Smooth muscle cell (in vitro differentiated cells): Measurements from ENCODE around the gene NCOA4. TPM values are rescaled to one million over a fixed set of nuclear protein-coding genes. Genes with fewer than 3 reads are reported as not detected.
A peak's percentile ranks its signal among the peaks of the same experiment; 100 is the strongest.

Source experiments
- DNase-seq: peaks from one replicate; lab custom pipeline; 2025; ENCODE audit not compliant: unreplicated experiment; lab: John Stamatoyannopoulos, UW
- H2AFZ ChIP-seq: fragments of 200-600 bp; sonication (generic); 2 replicates; pipeline ENCODE4 v1.6.0; 2016; ENCODE audit warnings: antibody characterized with exemption, low read depth, mild to moderate bottlenecking
- H3F3A ChIP-seq: fragments of 200-600 bp; sonication (generic); 2 replicates; pipeline ENCODE4 v1.6.0; 2017; ENCODE audit warnings: antibody characterized with exemption, low read depth
- H3K27ac ChIP-seq: fragments of 200-600 bp; sonication (generic); 2 replicates; pipeline ENCODE4 v1.5.1; 2016; ENCODE audit warnings: low read depth, mild to moderate bottlenecking
- H3K27me3 ChIP-seq: fragments of 200-600 bp; sonication (generic); 2 replicates; pipeline ENCODE4 v1.6.1; 2016; ENCODE audit warnings: low read depth, mild to moderate bottlenecking
- H3K36me3 ChIP-seq: fragments of 200-600 bp; sonication (generic); 2 replicates; pipeline ENCODE4 v1.5.1; 2016; ENCODE audit warnings: low read depth
- H3K4me1 ChIP-seq: fragments of 200-600 bp; sonication (generic); 2 replicates; pipeline ENCODE4 v1.5.1; 2016; ENCODE audit warnings: low read depth
- H3K4me2 ChIP-seq: fragments of 200-600 bp; sonication (generic); 2 replicates; pipeline ENCODE4 v1.6.0; 2016; ENCODE audit warnings: mild to moderate bottlenecking
- H3K4me3 ChIP-seq: fragments of 200-600 bp; sonication (generic); 2 replicates; pipeline ENCODE4 v1.5.1; 2016; ENCODE audit warnings: mild to moderate bottlenecking
- H3K79me2 ChIP-seq: fragments of 200-600 bp; sonication (generic); 2 replicates; pipeline ENCODE4 v1.6.0; 2016; ENCODE audit warnings: low read depth, mild to moderate bottlenecking
- H3K9ac ChIP-seq: fragments of 200-600 bp; sonication (generic); 2 replicates; pipeline ENCODE4 v1.6.0; 2016; ENCODE audit warnings: low read depth
- H3K9me3 ChIP-seq: fragments of 200-600 bp; sonication (generic); replicated peaks from 2 replicates; pipeline ENCODE4 v1.5.1; 2016; ENCODE audit warnings: low read depth
- H4K20me1 ChIP-seq: fragments of 200-600 bp; sonication (generic); 2 replicates; pipeline ENCODE4 v1.6.0; 2016; ENCODE audit warnings: low read depth
- CTCF ChIP-seq: fragments of 200-600 bp; sonication (generic); IDR thresholded peaks from 2 replicates; pipeline ENCODE4 v1.5.1; 2017; ENCODE audit warnings: borderline replicate concordance, mild to moderate bottlenecking, antibody characterized with exemption; ENCODE audit not compliant: insufficient read depth, poor library complexity, severe bottlenecking
- WGBS: methylation state at CpG from one replicate; pipeline ENCODE4 v1.1.7; 2016; ENCODE audit warnings: low lambda C conversion rate; 5-methylcytosine and 5-hydroxymethylcytosine counted together
- polyA plus RNA-seq: library from polyadenylated mRNA; unstranded; fragments of >200 nt; fragmentation: Nextera tagmentation; extraction: Ambion mirVana; gene quantifications from 2 replicates; pipeline ENCODE4 v1.2.1, GENCODE V29; 2016
- total RNA-seq: library from RNA; depleted of rRNA; stranded (reverse); fragments of >200 nt; gene quantifications from 2 replicates; pipeline ENCODE4 v1.2.3, GENCODE V29; 2014

NCOA4 gene
- total and polyA plus RNA-seq, 2 experiments from 2014 or later = 61.3 to 147 TPM

DNA sequence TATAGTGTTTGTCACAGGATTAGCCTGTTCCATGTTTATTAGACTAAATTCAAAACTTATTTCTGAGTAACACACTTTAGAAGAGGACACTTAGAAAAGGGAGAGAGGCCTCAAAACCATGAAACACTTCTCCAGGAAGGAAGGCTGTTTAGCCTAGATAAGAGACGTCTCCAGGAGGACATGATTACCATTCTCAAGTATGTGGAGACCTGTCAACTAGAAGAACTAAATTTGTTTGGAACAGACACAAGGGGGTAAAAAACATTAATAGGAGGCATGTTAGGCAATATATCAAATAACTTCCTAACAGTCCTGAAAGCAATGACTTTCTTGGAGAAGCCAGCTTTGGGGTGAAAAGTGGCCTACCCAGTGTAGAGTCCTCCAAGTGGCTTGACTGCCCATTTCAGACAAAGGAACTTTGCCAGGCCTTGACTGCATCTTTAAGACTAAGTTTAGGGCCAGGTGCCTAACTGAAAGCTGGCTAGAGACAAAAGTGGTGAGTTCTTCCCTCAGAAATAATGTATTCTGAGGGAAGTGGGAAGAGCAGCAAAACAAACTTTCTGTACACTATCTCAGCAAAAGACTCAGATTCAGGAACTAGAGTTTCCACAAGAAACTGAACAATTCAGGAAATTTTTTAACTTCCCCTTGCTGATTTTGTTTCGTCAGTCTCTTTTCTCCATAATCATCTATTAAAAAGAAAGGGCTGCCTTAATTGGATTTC is 11.8 kb downstream of the NCOA4 start:
- Histone ChIP-seq H3K9ac (no peak overlapping the region), H3K27me3 (no peaks in the 10 kb centered on the region), H2AFZ (no peak overlapping the region), H3K4me3 (no peak overlapping the region), H3F3A (peaks cover 14% of the 10 kb centered on the region), H3K27ac (peak overlapping the region; percentile 99), H3K9me3 (no peaks in the 10 kb centered on the region), H3K79me2 (peaks cover 84% of the 10 kb centered on the region), H3K36me3 (peaks cover 14% of the 10 kb centered on the region), H4K20me1 (peaks cover 94% of the 10 kb centered on the region), H3K4me2 (peak overlapping the region; percentile 65), H3K4me1 (peaks cover 25% of the 10 kb centered on the region)
- whole genome bisulfite sequencing = 42% methylated on average over 2 of the region's 2 CpGs
- DNase-seq = no peak
- no peak for TF ChIP-seq CTCF

- H3K9me3 ChIP-seq = no peaks in the 10 kb centered on the region
- H3K9ac ChIP-seq = no peak overlapping the region
- DNase-seq = no peak
- no peaks in the 10 kb centered on the region for H3K27me3 ChIP-seq
- H3K4me2 ChIP-seq = peak overlapping the region; percentile 65
- peaks cover 13% of the 10 kb centered on the region for H3F3A ChIP-seq
- H3K79me2 ChIP-seq = peaks cover 82% of the 10 kb centered on the region
- no peak for TF ChIP-seq CTCF
- H2AFZ ChIP-seq = no peak overlapping the region
- H4K20me1 ChIP-seq = peaks cover 90% of the 10 kb centered on the region
- H3K27ac ChIP-seq = peak overlapping the region; percentile 99
- 100% methylated on average over 2 of the region's 2 CpGs for WGBS
- H3K36me3 ChIP-seq = peaks cover 22% of the 10 kb centered on the region
- no peak overlapping the region for H3K4me3 ChIP-seq
- H3K4me1 ChIP-seq = peaks cover 24% of the 10 kb centered on the region
Observed at GRCh38 chr10:46017733-46018132, 12.7 kb downstream of the NCOA4 start.

- Histone ChIP-seq H3K36me3 (peaks cover 28% of the 10 kb centered on the region), H3K27me3 (no peaks in the 10 kb centered on the region), H3F3A (peaks cover 10% of the 10 kb centered on the region), H3K4me3 (no peak overlapping the region), H2AFZ (no peak overlapping the region), H3K9me3 (no peaks in the 10 kb centered on the region), H3K9ac (no peak overlapping the region), H3K27ac (no peak overlapping the region), H4K20me1 (peaks cover 81% of the 10 kb centered on the region), H3K4me2 (no peak overlapping the region), H3K4me1 (peaks cover 22% of the 10 kb centered on the region), H3K79me2 (peaks cover 82% of the 10 kb centered on the region)
- no peak for DNase-seq
- WGBS = 100% methylated on average over 1 of the region's 1 CpG
- TF ChIP-seq CTCF = no peak
Observed at GRCh38 chr10:46016811-46017210, 13.6 kb downstream of the NCOA4 start.

- 99% methylated on average over 5 of the region's 5 CpGs for WGBS
- H3K79me2 ChIP-seq = peaks cover 76% of the 10 kb centered on the region
- no peaks in the 10 kb centered on the region for H3K9me3 ChIP-seq
- peaks cover 75% of the 10 kb centered on the region for H4K20me1 ChIP-seq
- H3K36me3 ChIP-seq = peaks cover 28% of the 10 kb centered on the region
- no peak for DNase-seq
- H3F3A ChIP-seq = peaks cover 7% of the 10 kb centered on the region
- no peak overlapping the region for H3K4me2 ChIP-seq
- no peak overlapping the region for H3K4me3 ChIP-seq
- H3K4me1 ChIP-seq = peaks cover 19% of the 10 kb centered on the region
- no peak overlapping the region for H3K27ac ChIP-seq
- no peak overlapping the region for H3K9ac ChIP-seq
- no peak overlapping the region for H2AFZ ChIP-seq
- no peak for TF ChIP-seq CTCF
- no peaks in the 10 kb centered on the region for H3K27me3 ChIP-seq
Observed at GRCh38 chr10:46016190-46016589, 14.2 kb downstream of the NCOA4 start.
